Heart right ventricle (tissue), 16 donors: ENCODE data around the gene MXI1. TPM values are rescaled to one million over a fixed set of nuclear protein-coding genes. Genes with fewer than 3 reads are reported as not detected.

ENCODE experiments used
- ATAC-seq, 8 donors: fragments of 200-7000 bp; cut with Tn5 transposase; one replicate each; pipeline ENCODE4 v1.9.1; 2020; ENCODE audit warnings: mild to moderate bottlenecking in 8 of 8, moderate library complexity in 8 of 8, moderate number of reproducible peaks in 1 of 8
- DNase-seq, 2 donors: peaks; one replicate each; pipeline ENCODE4 v3.0.0-alpha.2; 2020
- H3K27ac ChIP-seq, 10 donors: fragments of 200-600 bp; sonication (generic) in 2 of 10; one replicate each; pipeline versions ENCODE4 v1.5.0 to v1.8.0; 2020 to 2022; ENCODE audit warnings: mild to moderate bottlenecking in 3 of 10
- H3K27me3 ChIP-seq, 7 donors: fragments of 200-600 bp; one replicate each; pipeline ENCODE4 v1.8.0; 2021 to 2022; ENCODE audit warnings: mild to moderate bottlenecking in 2 of 7
- H3K36me3 ChIP-seq, 9 donors: fragments of 200-600 bp; sonication (generic) in 1 of 9; one replicate each; pipeline versions ENCODE4 v1.5.0 to v1.8.0; 2020 to 2022; ENCODE audit warnings: mild to moderate bottlenecking in 2 of 9
- H3K4me1 ChIP-seq, 9 donors: fragments of 200-600 bp; sonication (generic) in 1 of 9; one replicate each; pipeline versions ENCODE4 v1.5.0 to v1.8.0; 2020 to 2022; ENCODE audit warnings: mild to moderate bottlenecking in 4 of 9
- H3K4me3 ChIP-seq, 10 donors: fragments of 200-600 bp; sonication (generic) in 2 of 10; one replicate each; pipeline versions ENCODE4 v1.5.0 to v1.8.0; 2020 to 2022; ENCODE audit warnings: mild to moderate bottlenecking in 7 of 10, moderate library complexity in 2 of 10
- H3K9me3 ChIP-seq, 11 donors: fragments of 200-600 bp in 10 of 11; sonication (generic) in 2 of 11; one replicate each; pipeline versions ENCODE4 v1.5.0 to v1.8.0; 2013 to 2022; ENCODE audit warnings: mild to moderate bottlenecking in 2 of 11, control low read depth in 1 of 11, moderate library complexity in 1 of 11
- WGBS, 2 donors: extraction: QIAGEN DNeasy Blood & Tissue Kit; methylation state at CpG; one replicate each; pipeline ENCODE4 v1.1.7; 2013; ENCODE audit warnings: inconsistent platforms in 1 of 2; 5-methylcytosine and 5-hydroxymethylcytosine counted together
- intact Hi-C, 10 donors: fragments of 100-400 bp; cut with DNase I; formaldehyde crosslinking; loops; one replicate each; pipeline versions ENCODE4 v1.11.1 to v1.14.2; 2022
- polyA plus RNA-seq, 2 donors: library from polyadenylated mRNA; stranded (reverse); fragments of 200-250 nt; gene quantifications; one replicate each; pipeline ENCODE4 v1.2.3, GENCODE V29; 2013
- total RNA-seq, 10 donors: library from RNA; stranded (reverse); fragmentation: NEBNext Ultra II Directional in 3 of 10; extraction: Animal tissue kit (Norgen Biotek cat#: 25700) in 3 of 10; gene quantifications; one replicate each; pipeline versions ENCODE4 v1.2.1 to v1.2.4, GENCODE V29; 2021 to 2023
- TF ChIP-seq, protein P1 (sequence below), 9 donors: fragments of 200-600 bp; sonication (generic) in 2 of 9; IDR thresholded peaks; one replicate each; pipeline versions ENCODE4 v1.5.0 to v1.8.0; 2021 to 2022; ENCODE audit warnings: antibody characterized with exemption in 9 of 9, mild to moderate bottlenecking in 5 of 9, moderate library complexity in 1 of 9
- donor health status: Arrhythmogenic right ventricular cardiomyopathy.
- donor health status: ischemic (EF 13 %, LVEDD 7.1; RV severe dilation, severe dysfunction).
- donor health status: healthy with polysubstance abuse.
- donor health status: DM: no; HTN: yes; CAD: no.
- donor health status: DM: no; HTN: no; CAD: no.
- donor health status: ischemic (EF 25% LVEDD 6.9; RV normal size, moderate dysfunction).
- donor health status: ischemic (EF 25% LVEDD 5.7; RV mildly dilated, moderate dysfunction).
- donor health status: healthy.
- donor health status: DM: yes; HTN: yes; CAD: no.
- donor health status: Ischemic cardiomyopathy.
- donor health status: ischemic (EF 35%, LVEDD 5.7; RV mildly dilated, moderate dysfunction).
- donor health status: nonischemic (EF 11% LVEDD 7.7; RV severe dilation, severe dysfunction).
- donor health status: DM: yes; HTN: yes; CAD: no.
- donor health status: PGD.
- donor health status: ischemic (EF 29% LVEDD 5.4; RV normal size, mild dysfunction).
- donor health status: nonischemic (EF 23%, LVEDD 6.1; RV moderate dilation, normal function).

The MXI1 gene
- total and polyA plus RNA-seq, 12 donors: 27.3 to 100 (median 61.3) TPM

DNA sequence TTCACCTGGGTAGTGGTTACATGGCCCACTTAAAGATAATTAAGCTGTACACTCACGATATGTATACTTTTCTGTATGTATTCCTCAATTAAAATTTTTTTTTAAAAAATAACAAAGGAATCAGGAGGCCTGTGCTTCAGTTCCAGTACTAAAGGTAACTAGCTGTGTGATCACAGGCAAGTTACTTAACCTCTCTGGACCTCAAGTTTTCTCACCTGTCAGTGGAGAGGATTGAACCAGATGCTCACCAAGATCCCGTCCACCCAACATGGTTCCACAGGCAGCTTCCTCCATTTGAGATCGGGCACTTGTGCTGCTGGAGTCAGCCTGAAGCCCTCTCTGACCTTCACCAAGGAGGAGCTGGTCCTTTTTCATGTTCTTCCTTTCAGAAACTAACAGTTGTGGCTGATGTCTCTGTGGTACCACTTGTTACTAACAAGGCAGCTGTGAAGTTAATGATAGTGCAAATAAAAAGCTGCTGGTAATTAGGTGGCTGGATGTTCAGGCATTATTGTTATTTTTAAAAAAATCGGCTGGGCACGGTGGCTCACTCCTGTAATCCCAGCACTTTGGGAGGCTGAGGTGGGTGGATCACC, 126.8 kb downstream of the MXI1 start:
- peaks cover 0 to 28% (median 11%) of the 10 kb centered on the region in 11 donors for H3K9me3 ChIP-seq
- H3K27ac ChIP-seq: no peak overlapping the region
- no peaks in the 10 kb centered on the region for H3K27me3 ChIP-seq
- DNase-seq (no peak), ATAC-seq (no peak)
- 74 to 79% methylated on average over 5 of the region's 5 CpGs for WGBS, 2 donors
- TF ChIP-seq, protein P1, sequence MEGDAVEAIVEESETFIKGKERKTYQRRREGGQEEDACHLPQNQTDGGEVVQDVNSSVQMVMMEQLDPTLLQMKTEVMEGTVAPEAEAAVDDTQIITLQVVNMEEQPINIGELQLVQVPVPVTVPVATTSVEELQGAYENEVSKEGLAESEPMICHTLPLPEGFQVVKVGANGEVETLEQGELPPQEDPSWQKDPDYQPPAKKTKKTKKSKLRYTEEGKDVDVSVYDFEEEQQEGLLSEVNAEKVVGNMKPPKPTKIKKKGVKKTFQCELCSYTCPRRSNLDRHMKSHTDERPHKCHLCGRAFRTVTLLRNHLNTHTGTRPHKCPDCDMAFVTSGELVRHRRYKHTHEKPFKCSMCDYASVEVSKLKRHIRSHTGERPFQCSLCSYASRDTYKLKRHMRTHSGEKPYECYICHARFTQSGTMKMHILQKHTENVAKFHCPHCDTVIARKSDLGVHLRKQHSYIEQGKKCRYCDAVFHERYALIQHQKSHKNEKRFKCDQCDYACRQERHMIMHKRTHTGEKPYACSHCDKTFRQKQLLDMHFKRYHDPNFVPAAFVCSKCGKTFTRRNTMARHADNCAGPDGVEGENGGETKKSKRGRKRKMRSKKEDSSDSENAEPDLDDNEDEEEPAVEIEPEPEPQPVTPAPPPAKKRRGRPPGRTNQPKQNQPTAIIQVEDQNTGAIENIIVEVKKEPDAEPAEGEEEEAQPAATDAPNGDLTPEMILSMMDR (IDR thresholded peaks at IDR 0.05): no peak
- H3K36me3 ChIP-seq: no peaks in the 10 kb centered on the region
- intact Hi-C loops: no loop called here
- no peak overlapping the region for H3K4me3 ChIP-seq
- H3K4me1 ChIP-seq: peaks cover 0 to 13% (median 5%) of the 10 kb centered on the region in 9 donors

DNA sequence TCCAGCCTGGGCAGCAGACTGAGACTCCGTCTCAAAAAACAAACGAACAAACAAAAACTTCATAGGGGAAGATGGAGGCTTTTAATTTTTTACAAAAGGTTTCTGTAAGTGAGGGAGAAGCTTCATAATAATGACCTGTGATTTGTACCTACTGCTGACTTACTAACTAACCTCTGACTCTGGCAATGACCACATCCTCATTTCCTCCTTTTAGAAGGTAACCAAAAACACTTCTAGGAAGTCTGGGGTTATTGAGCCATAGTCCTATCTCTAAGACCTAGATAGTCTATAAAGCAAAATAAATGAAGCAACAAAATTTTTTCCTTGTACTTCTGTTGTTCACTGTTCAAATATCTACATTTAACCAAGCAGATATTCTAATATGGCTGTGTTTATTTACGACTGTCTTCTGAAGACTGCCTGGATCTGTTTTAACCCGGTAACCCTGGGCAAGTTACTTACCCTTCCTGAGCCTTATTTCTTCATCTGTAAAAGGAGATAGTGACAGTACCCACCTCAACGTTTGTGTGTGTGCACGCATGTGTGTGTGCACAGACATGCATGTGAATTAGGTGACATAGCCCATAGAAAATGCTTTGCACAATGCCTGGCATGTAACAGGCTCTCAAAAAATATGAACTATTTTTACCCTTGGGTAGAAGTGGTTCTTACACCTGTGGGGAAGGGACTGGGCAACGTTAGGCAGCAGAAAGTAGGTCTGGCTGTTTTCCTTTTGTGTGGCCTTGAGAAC, 128.1 kb downstream of the MXI1 start:
- WGBS, 2 donors: 68 to 69% methylated on average over 7 of the region's 7 CpGs
- no peak for DNase-seq
- intact Hi-C loops: no loop called here

DNA sequence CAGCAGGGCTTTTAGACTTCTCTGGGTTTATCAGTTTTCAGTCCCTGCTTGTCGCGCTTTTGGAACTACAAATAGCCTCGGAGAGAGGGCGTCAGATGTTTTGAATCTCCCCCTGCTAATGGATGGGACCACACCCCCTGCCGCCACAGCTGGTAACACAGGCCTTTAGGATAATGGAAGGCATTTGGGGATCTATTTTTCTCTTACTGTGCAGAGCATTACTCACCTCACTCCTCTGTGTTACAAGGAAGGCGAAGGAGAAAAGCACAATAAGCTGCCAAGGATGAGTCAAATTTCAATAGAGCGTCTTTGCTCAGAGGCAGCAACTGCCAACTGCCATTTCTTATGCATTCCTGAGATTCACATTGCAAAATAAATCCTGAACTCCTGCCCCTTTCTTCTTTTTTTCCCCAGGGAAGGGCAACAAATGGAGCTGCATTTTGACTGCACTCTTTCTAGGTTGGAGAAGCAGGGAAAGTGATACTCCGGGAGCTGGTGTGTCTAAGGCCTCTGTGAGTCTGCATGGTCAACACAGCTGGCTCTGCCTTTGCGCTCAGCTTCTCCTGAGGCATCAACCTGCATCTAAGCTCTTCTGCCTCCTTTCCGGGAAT, 128.8 kb downstream of the MXI1 start:
- Histone ChIP-seq H3K9me3 (peaks cover 0 to 11% (median 2%) of the 10 kb centered on the region in 11 donors), H3K27me3 (no peaks in the 10 kb centered on the region), H3K36me3 (no peaks in the 10 kb centered on the region), H3K4me1 (peaks cover 0 to 13% (median 5%) of the 10 kb centered on the region in 9 donors), H3K4me3 (no peak overlapping the region), H3K27ac (no peak overlapping the region)
- intact Hi-C loops: no loop called here
- DNase-seq: no peak
- TF ChIP-seq, protein P1 (IDR thresholded peaks at IDR 0.05): peak in 1 of 9 donors; percentile 6
- 47 to 53% methylated on average over 10 of the region's 10 CpGs for WGBS, 2 donors
- peak in 2 of 8 donors; percentile 21 to 70 for ATAC-seq

More for the DNA sequence above, 128.1 kb downstream of the MXI1 start:
- H3K4me3 ChIP-seq: no peak overlapping the region
- TF ChIP-seq, protein P1 (IDR thresholded peaks at IDR 0.05): no peak
- ATAC-seq: no peak
- H3K9me3 ChIP-seq: peaks cover 0 to 18% (median 8%) of the 10 kb centered on the region in 11 donors
- H3K36me3 ChIP-seq: no peaks in the 10 kb centered on the region
- peaks cover 0 to 13% (median 5%) of the 10 kb centered on the region in 9 donors for H3K4me1 ChIP-seq
- H3K27ac ChIP-seq: no peak overlapping the region
- H3K27me3 ChIP-seq: no peaks in the 10 kb centered on the region

Other genes starting within 250 kb of the MXI1 start
- gene ADD3, start 199.6 kb upstream of the MXI1 start, total RNA-seq: 100 to 1,000 TPM in 2 of 10 donors, 10 to 100 TPM in 8; 62.5 to 106 (median 89.5) TPM
- gene ADD3, start 199.6 kb upstream of the MXI1 start, polyA plus RNA-seq: 10 to 100 TPM; 28.0 to 63.2 TPM
- 10 to 100 TPM; 18.1 to 28.0 (median 22.4) TPM for gene SMNDC1, start 97.3 kb downstream of the MXI1 start, total RNA-seq
- gene SMNDC1, start 97.3 kb downstream of the MXI1 start, polyA plus RNA-seq: 10 to 100 TPM; 10.1 to 11.0 TPM